Anterior cingulate cortex (tissue), 58 donors: Measurements from ENCODE around the gene FHAD1.
A peak's percentile ranks its signal among the peaks of the same experiment; 100 is the strongest.

ENCODE experiments used
- DNase-seq, 58 donors: peaks; one replicate each; lab custom pipeline; 2025; lab: John Stamatoyannopoulos, UW

FHAD1 gene

GRCh38 chr1:15408890-15409387, 161.9 kb downstream of the FHAD1 start:
- DNase-seq, result no peak

GRCh38 chr1:15409388-15410222, 162.6 kb downstream of the FHAD1 start, which contains the start of gene EFHD2:
Gene EFHD2 (plus strand): TSS chr1:15409888. CDS start chr1:15409972, 84 bp downstream.
- DNase-seq, result peak in 51 of 58 donors; percentile 21 to 76 (median 49)

- no peak for DNase-seq
Measured at GRCh38 chr1:15410223-15410883, 163.3 kb downstream of the FHAD1 start.

- DNase-seq, result no peak
Measured at GRCh38 chr1:15410884-15411245, 163.8 kb downstream of the FHAD1 start.

GRCh38 chr1:15411593-15412137, 164.6 kb downstream of the FHAD1 start:
- DNase-seq, result peak in 17 of 58 donors; percentile 5 to 53 (median 32)

- peak in 2 of 58 donors; percentile 40 to 45 for DNase-seq
Measured at GRCh38 chr1:15412175-15412800, 165.3 kb downstream of the FHAD1 start.

- peak in 32 of 58 donors; percentile 13 to 60 (median 35) for DNase-seq
Measured at GRCh38 chr1:15412843-15413242, 165.8 kb downstream of the FHAD1 start.

- DNase-seq, result no peak
Measured at GRCh38 chr1:15413563-15414444, 166.8 kb downstream of the FHAD1 start.

- DNase-seq, result no peak
Measured at GRCh38 chr1:15414445-15414983, 167.5 kb downstream of the FHAD1 start.

- DNase-seq, result peak in 4 of 58 donors; percentile 9 to 45 (median 28)
Measured at GRCh38 chr1:15417059-15417934, 170.3 kb downstream of the FHAD1 start.

- no peak for DNase-seq
Measured at GRCh38 chr1:15418806-15419515, 171.9 kb downstream of the FHAD1 start.

GRCh38 chr1:15420853-15421465, 173.9 kb downstream of the FHAD1 start:
- DNase-seq, result no peak

- DNase-seq, result no peak
Measured at GRCh38 chr1:15422871-15423270, 175.8 kb downstream of the FHAD1 start.

GRCh38 chr1:15423355-15424077, 176.5 kb downstream of the FHAD1 start:
- DNase-seq, result no peak

- no peak for DNase-seq
Measured at GRCh38 chr1:15424146-15424667, 177.2 kb downstream of the FHAD1 start.

GRCh38 chr1:15424981-15425380, 178.0 kb downstream of the FHAD1 start:
- DNase-seq, result no peak
